Endothelial cell of umbilical vein (primary cell): Measurements from ENCODE around the gene EDAR. TPM values are rescaled to one million over a fixed set of nuclear protein-coding genes. Genes with fewer than 3 reads are reported as not detected.

Experiments used
- BruUV-seq: library from RNA; stranded (reverse); fragments of 400-500 nt; replicated peaks from 2 replicates; lab custom pipeline; 2021; lab: Mats Ljungman, UMichigan
- CTCF ChIA-PET: fragments of 300-600, 350-600 bp; sonication (Branson Sonifier 250); formaldehyde crosslinking; loops from one replicate; lab custom pipeline; 2021; ENCODE audit warnings: antibody characterized with exemption, inconsistent platforms; lab: Charles Lee
- POLR2A ChIA-PET: fragments of 300-600, 350-600 bp; sonication (Branson Sonifier 250); formaldehyde crosslinking; loops from one replicate; lab custom pipeline; 2021; ENCODE audit warnings: antibody characterized with exemption, inconsistent platforms; lab: Charles Lee
- DNase-seq: peaks from one replicate; pipeline ENCODE4 v3.0.0-alpha.2; 2011; ENCODE audit warnings: low read depth, low spot score
- FAIRE-seq: peaks from 2 replicates; lab custom pipeline; 2011; peaks lifted over from hg19 to GRCh38; lab: Jason Lieb, UNC
- H2AFZ ChIP-seq: 2 replicates; pipeline ENCODE4 v1.6.0; 2012; ENCODE audit warnings: low read depth, low read length, control low read depth, inconsistent platforms
- H3K27ac ChIP-seq: 2 replicates; pipeline ENCODE4 v1.5.1; 2011; ENCODE audit warnings: low read depth, mild to moderate bottlenecking, control low read depth, low read length, moderate library complexity; ENCODE audit not compliant: insufficient read depth
- H3K27me3 ChIP-seq, 2 experiments: 2 replicates each; pipeline versions ENCODE4 v1.6.0 to v1.6.1; 2011; ENCODE audit warnings: low read length in 2 of 2, mixed read lengths in 1 of 2; ENCODE audit not compliant: control insufficient read depth in 2 of 2, insufficient read depth in 2 of 2
- H3K36me3 ChIP-seq, 2 experiments: 2 replicates in 1 of 2; 3 replicates in 1 of 2; pipeline ENCODE4 v1.5.1; 2011; ENCODE audit warnings: low read length in 2 of 2, mild to moderate bottlenecking in 1 of 2, moderate library complexity in 1 of 2; ENCODE audit not compliant: control insufficient read depth in 2 of 2, insufficient read depth in 2 of 2; ENCODE audit errors: extremely low read depth in 1 of 2
- H3K4me1 ChIP-seq: 3 replicates; pipeline ENCODE4 v1.5.1; 2011; ENCODE audit warnings: mild to moderate bottlenecking, low read length; ENCODE audit not compliant: control insufficient read depth, insufficient read depth; ENCODE audit errors: extremely low read depth
- H3K4me2 ChIP-seq: 2 replicates; pipeline ENCODE4 v1.6.1; 2011; ENCODE audit warnings: low read length, control low read depth, mixed read lengths; ENCODE audit not compliant: insufficient read depth
- H3K4me3 ChIP-seq, 3 experiments: fragments of 200-600 bp in 1 of 3; sonication (generic), shearing (Covaris generic) in 1 of 3; replicated peaks in 1 of 3; 2 replicates each; pipeline ENCODE4 v1.5.1; 2011 to 2016; ENCODE audit warnings: control low read depth in 3 of 3, low read length in 3 of 3, mild to moderate bottlenecking in 2 of 3, inconsistent platforms in 1 of 3, low read depth in 1 of 3, moderate library complexity in 1 of 3; ENCODE audit not compliant: insufficient read depth in 1 of 3
- H3K79me2 ChIP-seq: 2 replicates; pipeline ENCODE4 v1.6.0; 2012; ENCODE audit warnings: low read length, inconsistent platforms; ENCODE audit not compliant: control insufficient read depth, insufficient read depth
- H3K9ac ChIP-seq: replicated peaks from 2 replicates; pipeline ENCODE3; 2011; ENCODE audit warnings: low read length, control low read depth; ENCODE audit not compliant: insufficient read depth; ENCODE audit errors: extremely low read depth
- H3K9me1 ChIP-seq: replicated peaks from 3 replicates; pipeline ENCODE4 v1.6.0; 2011; ENCODE audit warnings: mild to moderate bottlenecking, low read length; ENCODE audit not compliant: control insufficient read depth, insufficient read depth; ENCODE audit errors: extremely low read depth
- H3K9me3 ChIP-seq: replicated peaks from 2 replicates; pipeline ENCODE4 v1.5.1; 2012; ENCODE audit warnings: low read length, inconsistent platforms; ENCODE audit not compliant: control insufficient read depth, insufficient read depth
- H4K20me1 ChIP-seq: replicated peaks from 2 replicates; pipeline ENCODE3; 2011; ENCODE audit warnings: mild to moderate bottlenecking, low read length; ENCODE audit not compliant: control insufficient read depth, insufficient read depth; ENCODE audit errors: extremely low read depth
- CTCF ChIP-seq, 2 donors: IDR thresholded peaks; 1 replicate in 1 of 2; 2 replicates in 1 of 2; pipeline ENCODE4 v1.5.1; 2011; ENCODE audit warnings: low read length in 2 of 2, mild to moderate bottlenecking in 2 of 2, moderate library complexity in 2 of 2, control low read depth in 1 of 2, inconsistent platforms in 1 of 2, low read depth in 1 of 2; ENCODE audit not compliant: insufficient read depth in 1 of 2; ENCODE audit errors: extremely low read depth in 1 of 2
- EZH2 ChIP-seq: IDR thresholded peaks from 2 replicates; pipeline ENCODE4 v1.6.1; 2012; ENCODE audit warnings: borderline replicate concordance, low read depth, mild to moderate bottlenecking, moderate library complexity, low read length, inconsistent platforms; ENCODE audit not compliant: severe bottlenecking
- FOS ChIP-seq: IDR thresholded peaks from 2 replicates; pipeline ENCODE4 v1.6.1; 2011; ENCODE audit warnings: mild to moderate bottlenecking, low read length, moderate library complexity, borderline replicate concordance; ENCODE audit not compliant: insufficient read depth
- JUN ChIP-seq: IDR thresholded peaks from 2 replicates; pipeline ENCODE4 v1.6.1; 2011; ENCODE audit warnings: borderline replicate concordance, low read depth; ENCODE audit not compliant: insufficient read length, insufficient read depth
- MAX ChIP-seq: IDR thresholded peaks from 2 replicates; pipeline ENCODE4 v1.6.1; 2011; ENCODE audit not compliant: insufficient read depth, insufficient read length
- MYC ChIP-seq: IDR thresholded peaks from one replicate; pipeline ENCODE4 v1.6.1; 2011; ENCODE audit warnings: mild to moderate bottlenecking, low read depth, low read length
- POLR2A ChIP-seq: IDR thresholded peaks from 2 replicates; pipeline ENCODE4 v1.6.1; 2012; ENCODE audit warnings: low read depth, mild to moderate bottlenecking, control low read depth, low read length
- POLR2AphosphoS5 ChIP-seq: IDR thresholded peaks from 2 replicates; pipeline ENCODE4 v1.6.1; 2012; ENCODE audit warnings: low read depth, mild to moderate bottlenecking, control low read depth, low read length, moderate library complexity; ENCODE audit not compliant: insufficient read depth
- dilution Hi-C: fragments of 300-500 bp; cut with MboI; formaldehyde crosslinking; loops from one replicate; pipeline ENCODE4 v1.15.0; 2019; ENCODE audit warnings: low sequenced_read_pairs; ENCODE audit not compliant: extremely low pct_ligation_motif_present
- intact Hi-C: fragments of 100-400 bp; cut with micrococcal nuclease; formaldehyde crosslinking; loops from one replicate; pipeline ENCODE4 v1.10.0; 2022
- polyA plus RNA-seq, 4 experiments: library from polyadenylated mRNA; depleted of rRNA in 3 of 4; stranded (reverse) in 3 of 4; unstranded in 1 of 4; fragments of >200 nt; gene quantifications; 2 replicates each; pipeline versions ENCODE4 v1.2.1 to v1.2.3, GENCODE V29; 2011 to 2012; ENCODE audit warnings: missing spikeins in 1 of 4
- total RNA-seq: library from RNA; stranded (reverse); gene quantifications from 2 replicates; pipeline ENCODE4 v1.2.3, GENCODE V29; 2021

Gene EDAR
- total and polyA plus RNA-seq, 2 donors (not counting 3 experiments of a cell fraction or from before 2014, with no cell fraction given) = not detected

DNA sequence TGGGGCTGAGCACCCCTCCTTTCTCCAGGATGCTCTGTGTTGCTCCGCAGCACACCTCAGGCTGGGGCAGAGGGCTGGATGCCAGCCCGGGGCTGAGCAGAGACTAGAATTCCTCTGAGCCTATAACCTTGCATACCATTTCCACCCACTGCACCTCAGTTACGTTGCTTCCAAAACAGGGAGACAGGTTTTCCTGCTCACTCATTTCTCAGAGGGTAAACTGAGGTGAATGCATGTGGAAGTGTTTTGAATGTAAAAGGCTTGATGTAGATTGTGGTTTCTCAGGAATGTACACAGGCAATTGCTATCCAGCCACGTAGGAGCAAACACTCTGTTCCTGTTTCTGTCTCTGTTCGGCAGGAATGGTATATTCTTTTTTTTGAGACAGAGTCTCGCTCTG lies 45.3 kb downstream of the EDAR start:
- BruUV-seq = no TSS peak
- H3K9me1 ChIP-seq = no peaks in the 10 kb centered on the region
- TF ChIP-seq POLR2AphosphoS5 (no peak), FOS (no peak), CTCF (IDR thresholded peaks at IDR 0.05; ENCODE audit: extremely low read depth in 1 of 2, insufficient read depth in 1 of 2, low read depth in 1 of 2, low read length in 2 of 2) (no peak), POLR2A (no peak), MAX (no peak), EZH2 (no peak), JUN (no peak), MYC (no peak)
- H2AFZ ChIP-seq = no peak overlapping the region
- dilution Hi-C loops (no loop called here), intact Hi-C loops (no loop called here)
- FAIRE-seq (no peak), DNase-seq (no peak)
- H3K9ac ChIP-seq = no peak overlapping the region
- H3K4me1 ChIP-seq = no peaks in the 10 kb centered on the region
- H3K4me2 ChIP-seq = no peak overlapping the region
- no peaks in the 10 kb centered on the region for H3K36me3 ChIP-seq
- ChIA-PET CTCF (no interaction called here), POLR2A (no interaction called here)
- H3K79me2 ChIP-seq = no peaks in the 10 kb centered on the region
- H4K20me1 ChIP-seq = no peaks in the 10 kb centered on the region
- no peak overlapping the region for H3K4me3 ChIP-seq
- H3K9me3 ChIP-seq = no peaks in the 10 kb centered on the region
- H3K27ac ChIP-seq = no peak overlapping the region
- no peaks in the 10 kb centered on the region for H3K27me3 ChIP-seq
